ENCODE measurements around the gene RWDD2A.
A peak's percentile ranks its signal among the peaks of the same experiment; 100 is the strongest.

The RWDD2A gene

GRCh38 chr6:83193747-83194566 is 800 bp downstream of the RWDD2A start:
- in situ Hi-C loops (cut with HindIII; ENCODE audit: low pct_ligation_motif_present, low pct_unique_long_range_greater_than_20kb, low sequenced_read_pairs): no loop called here
- peak; percentile 55 for DNase-seq

GRCh38 chr6:83198486-83199172 is 5.5 kb downstream of the RWDD2A start:
- in situ Hi-C loops (cut with HindIII; ENCODE audit: low pct_ligation_motif_present, low pct_unique_long_range_greater_than_20kb, low sequenced_read_pairs): no loop called here
- DNase-seq: no peak

GRCh38 chr6:83199173-83199862 is 6.2 kb downstream of the RWDD2A start:
- DNase-seq: no peak
- in situ Hi-C loops (cut with HindIII; ENCODE audit: low pct_ligation_motif_present, low pct_unique_long_range_greater_than_20kb, low sequenced_read_pairs): no loop called here

- peak; percentile 48 for DNase-seq
- in situ Hi-C loops (cut with HindIII; ENCODE audit: low pct_ligation_motif_present, low pct_unique_long_range_greater_than_20kb, low sequenced_read_pairs): loop anchor here (25.0 kb wide), 1 partner anchor 312 kb away; the partner anchor contains the start of gene PRSS35
Measured at GRCh38 chr6:83199863-83200225, 6.7 kb downstream of the RWDD2A start.

GRCh38 chr6:83202031-83202430 is 8.9 kb downstream of the RWDD2A start:
- no peak for DNase-seq
- in situ Hi-C loops (cut with HindIII; ENCODE audit: low pct_ligation_motif_present, low pct_unique_long_range_greater_than_20kb, low sequenced_read_pairs): loop anchor here (25.0 kb wide), 1 partner anchor 310 kb away; the partner anchor contains the start of gene PRSS35

GRCh38 chr6:83215131-83216047 is 22.2 kb downstream of the RWDD2A start:
- in situ Hi-C loops (cut with HindIII; ENCODE audit: low pct_ligation_motif_present, low pct_unique_long_range_greater_than_20kb, low sequenced_read_pairs): loop anchor here (25.0 kb wide), 1 partner anchor 297 kb away; the partner anchor contains the start of gene PRSS35
- peak; percentile 66 for DNase-seq

GRCh38 chr6:83216806-83217205 is 23.6 kb downstream of the RWDD2A start:
- no peak for DNase-seq
- in situ Hi-C loops (cut with HindIII; ENCODE audit: low pct_ligation_motif_present, low pct_unique_long_range_greater_than_20kb, low sequenced_read_pairs): loop anchor here (25.0 kb wide), 1 partner anchor 295 kb away; the partner anchor contains the start of gene PRSS35

GRCh38 chr6:83218646-83219045 is 25.5 kb downstream of the RWDD2A start:
- in situ Hi-C loops (cut with HindIII; ENCODE audit: low pct_ligation_motif_present, low pct_unique_long_range_greater_than_20kb, low sequenced_read_pairs): loop anchor here (25.0 kb wide), 1 partner anchor 294 kb away; the partner anchor contains the start of gene PRSS35
- no peak for DNase-seq

GRCh38 chr6:83220121-83220520 is 27.0 kb downstream of the RWDD2A start:
- DNase-seq: no peak
- in situ Hi-C loops (cut with HindIII; ENCODE audit: low pct_ligation_motif_present, low pct_unique_long_range_greater_than_20kb, low sequenced_read_pairs): loop anchor here (25.0 kb wide), 1 partner anchor 292 kb away; the partner anchor contains the start of gene PRSS35

GRCh38 chr6:83221276-83221675 is 28.1 kb downstream of the RWDD2A start:
- DNase-seq: no peak
- in situ Hi-C loops (cut with HindIII; ENCODE audit: low pct_ligation_motif_present, low pct_unique_long_range_greater_than_20kb, low sequenced_read_pairs): loop anchor here (25.0 kb wide), 1 partner anchor 291 kb away; the partner anchor contains the start of gene PRSS35

GRCh38 chr6:83221889-83222479 is 28.8 kb downstream of the RWDD2A start:
- DNase-seq: peak; percentile 49
- in situ Hi-C loops (cut with HindIII; ENCODE audit: low pct_ligation_motif_present, low pct_unique_long_range_greater_than_20kb, low sequenced_read_pairs): loop anchor here (25.0 kb wide), 1 partner anchor 290 kb away; the partner anchor contains the start of gene PRSS35

- in situ Hi-C loops (cut with HindIII; ENCODE audit: low pct_ligation_motif_present, low pct_unique_long_range_greater_than_20kb, low sequenced_read_pairs): no loop called here
- DNase-seq: no peak
Measured at GRCh38 chr6:83226517-83226916, 33.4 kb downstream of the RWDD2A start.

GRCh38 chr6:83231146-83231545 is 38.0 kb downstream of the RWDD2A start:
- no peak for DNase-seq
- in situ Hi-C loops (cut with HindIII; ENCODE audit: low pct_ligation_motif_present, low pct_unique_long_range_greater_than_20kb, low sequenced_read_pairs): no loop called here

GRCh38 chr6:83247471-83247870 is 54.3 kb downstream of the RWDD2A start:
- no peak for DNase-seq

More at GRCh38 chr6:83247471-83247870, 54.3 kb downstream of the RWDD2A start:
- in situ Hi-C loops (cut with HindIII; ENCODE audit: low pct_ligation_motif_present, low pct_unique_long_range_greater_than_20kb, low sequenced_read_pairs): no loop called here
